Stimulated activated CD4-positive, alpha-beta T cell treated with anti-CD3 and anti-CD28 coated beads, Interleukin-1b, Interleukin-23, amount 100 ng/mL, for 1 hour (primary cell): Measurements from ENCODE around the gene RAB34.
A peak's percentile ranks its signal among the peaks of the same experiment; 100 is the strongest.
"Not testable (repeated sequence)": the region's sequence is repeated elsewhere in the genome, so short reads cannot be mapped to it uniquely, and the experiment has no call there.

ENCODE experiments used
- DNase-seq, 2 donors: peaks; one replicate each; pipeline ENCODE4 v3.0.0-alpha.2; 2020; ENCODE audit warnings: low read depth in 2 of 2

RAB34 gene

GRCh38 chr17:28745786-28746411 is 28.2 kb upstream of the RAB34 start:
- no peak for DNase-seq

GRCh38 chr17:28744972-28745785 is 27.5 kb upstream of the RAB34 start:
- DNase-seq, result no peak

- peak in 1 of 2 donors; percentile 71 for DNase-seq
Measured at GRCh38 chr17:28744104-28744971, 26.7 kb upstream of the RAB34 start.

GRCh38 chr17:28743243-28744103 is 25.8 kb upstream of the RAB34 start, which contains the start of gene TRAF4:
Gene TRAF4, plus strand, starts transcription at chr17:28744011. Its CDS starts 102 bp downstream, at chr17:28744113.
- DNase-seq, result peak in 1 of 2 donors; percentile 68

GRCh38 chr17:28741358-28742349 is 24.0 kb upstream of the RAB34 start:
- no peak for DNase-seq

GRCh38 chr17:28740406-28741357 is 23.0 kb upstream of the RAB34 start:
- no peak for DNase-seq

GRCh38 chr17:28738680-28739384 is 21.2 kb upstream of the RAB34 start:
- peak in 1 of 2 donors; percentile 51 for DNase-seq

GRCh38 chr17:28737770-28738679 is 20.4 kb upstream of the RAB34 start:
- no peak for DNase-seq

GRCh38 chr17:28737316-28737715 is 19.6 kb upstream of the RAB34 start:
- no peak for DNase-seq

GRCh38 chr17:28735913-28736769 is 18.5 kb upstream of the RAB34 start:
- not testable (repeated sequence) for DNase-seq

- DNase-seq, result no peak
Measured at GRCh38 chr17:28735242-28735722, 17.6 kb upstream of the RAB34 start.

- DNase-seq, result no peak
Measured at GRCh38 chr17:28734712-28735241, 17.1 kb upstream of the RAB34 start.

- no peak for DNase-seq
Measured at GRCh38 chr17:28733346-28733745, 15.7 kb upstream of the RAB34 start.

GRCh38 chr17:28729950-28730330 is 12.3 kb upstream of the RAB34 start:
- no peak for DNase-seq

GRCh38 chr17:28728364-28729200 is 10.9 kb upstream of the RAB34 start, which contains the start of gene NEK8:
Gene NEK8, plus strand, starts transcription at chr17:28728788. Its CDS starts 26 bp downstream, at chr17:28728814.
- peak; percentile 94 to 98 for DNase-seq
